CD14-positive monocyte (primary cell): ENCODE data around the gene PLA2G2C. TPM values are rescaled to one million over a fixed set of nuclear protein-coding genes. Genes with fewer than 3 reads are reported as not detected.

Experiments
- DNase-seq, 3 donors: peaks; one replicate each; pipeline ENCODE4 v3.0.0-alpha.2; 2011 to 2022
- H2AFZ ChIP-seq: 2 replicates; pipeline ENCODE4 v1.6.0; 2012; ENCODE audit warnings: mild to moderate bottlenecking, low read depth, low read length, inconsistent platforms; ENCODE audit not compliant: insufficient read depth, poor library complexity, severe bottlenecking
- H3K27ac ChIP-seq, 2 donors: 1 replicate in 1 of 2; 2 replicates in 1 of 2; pipeline ENCODE4 v1.5.1; 2012 to 2013; ENCODE audit warnings: low read length in 2 of 2, control low read depth in 1 of 2, inconsistent platforms in 1 of 2, low read depth in 1 of 2, mild to moderate bottlenecking in 1 of 2
- H3K27me3 ChIP-seq, 2 donors: one replicate each; pipeline versions ENCODE4 v1.6.0 to v1.6.1; 2011 to 2013; ENCODE audit warnings: low read length in 2 of 2; ENCODE audit not compliant: control insufficient read depth in 2 of 2, insufficient read depth in 2 of 2
- H3K36me3 ChIP-seq, 2 donors: replicated peaks in 1 of 2; 1 replicate in 1 of 2; 2 replicates in 1 of 2; pipeline versions ENCODE4 v1.5.1 to v1.6.1; 2012 to 2013; ENCODE audit warnings: low read length in 2 of 2, control low read depth in 1 of 2, inconsistent platforms in 1 of 2, mild to moderate bottlenecking in 1 of 2; ENCODE audit not compliant: insufficient read depth in 2 of 2, control insufficient read depth in 1 of 2
- H3K4me1 ChIP-seq, 2 donors: 1 replicate in 1 of 2; 2 replicates in 1 of 2; pipeline versions ENCODE4 v1.5.1 to v1.6.1; 2012 to 2013; ENCODE audit warnings: low read length in 2 of 2, control low read depth in 1 of 2, inconsistent platforms in 1 of 2, mild to moderate bottlenecking in 1 of 2, moderate library complexity in 1 of 2; ENCODE audit not compliant: insufficient read depth in 2 of 2, control insufficient read depth in 1 of 2
- H3K4me2 ChIP-seq: replicated peaks from 2 replicates; pipeline ENCODE3; 2012; ENCODE audit warnings: low read length, moderate library complexity, mild to moderate bottlenecking; ENCODE audit not compliant: poor library complexity, severe bottlenecking; ENCODE audit errors: extremely low read depth
- H3K4me3 ChIP-seq, 3 experiments: fragments of 200-600 bp in 1 of 3; sonication (generic) in 1 of 3; replicated peaks in 1 of 3; 1 replicate in 2 of 3; 2 replicates in 1 of 3; pipeline ENCODE4 v1.5.1; 2011 to 2013; ENCODE audit warnings: low read length in 3 of 3, mild to moderate bottlenecking in 3 of 3, control low read depth in 2 of 3, low read depth in 2 of 3, inconsistent platforms in 1 of 3, moderate library complexity in 1 of 3
- H3K79me2 ChIP-seq: 2 replicates; pipeline ENCODE4 v1.6.0; 2012; ENCODE audit warnings: mild to moderate bottlenecking, control low read depth, inconsistent platforms, low read length, moderate library complexity; ENCODE audit not compliant: insufficient read depth
- H3K9ac ChIP-seq: 2 replicates; pipeline ENCODE4 v1.6.0; 2017; ENCODE audit warnings: low read length, mild to moderate bottlenecking; ENCODE audit not compliant: insufficient read depth, poor library complexity, severe bottlenecking
- H3K9me3 ChIP-seq, 2 donors: replicated peaks in 1 of 2; 1 replicate in 1 of 2; 2 replicates in 1 of 2; pipeline versions ENCODE4 v1.5.1 to v1.6.1; 2012 to 2013; ENCODE audit warnings: low read length in 2 of 2, control low read depth in 1 of 2; ENCODE audit not compliant: control insufficient read depth in 1 of 2, insufficient read depth in 1 of 2
- H4K20me1 ChIP-seq: 2 replicates; pipeline ENCODE4 v1.6.0; 2012; ENCODE audit warnings: mild to moderate bottlenecking, low read length, control low read depth, moderate library complexity; ENCODE audit not compliant: insufficient read depth
- H3K27ac Mint-ChIP-seq, 7 donors: one replicate each; pipeline ENCODE4 v1.8.0; 2020; ENCODE audit warnings: mild to moderate bottlenecking in 7 of 7, mixed read lengths in 7 of 7, moderate library complexity in 6 of 7, inconsistent platforms in 2 of 7
- H3K27me3 Mint-ChIP-seq, 3 donors: one replicate each; pipeline ENCODE4 v1.8.0; 2021 to 2022; ENCODE audit warnings: low read depth in 3 of 3, mild to moderate bottlenecking in 3 of 3, mixed read lengths in 3 of 3, moderate library complexity in 3 of 3, inconsistent platforms in 1 of 3
- H3K36me3 Mint-ChIP-seq, 2 donors: one replicate each; pipeline ENCODE4 v1.8.0; 2020; ENCODE audit warnings: mixed read lengths in 2 of 2, inconsistent platforms in 1 of 2, mild to moderate bottlenecking in 1 of 2
- H3K4me1 Mint-ChIP-seq: one replicate; pipeline ENCODE4 v1.8.0; 2020; ENCODE audit warnings: mild to moderate bottlenecking, mixed read lengths
- H3K4me3 Mint-ChIP-seq, 2 donors: one replicate each; pipeline ENCODE4 v1.8.0; 2020; ENCODE audit warnings: mild to moderate bottlenecking in 2 of 2, mixed read lengths in 2 of 2, moderate library complexity in 1 of 2
- H3K9me3 Mint-ChIP-seq, 7 donors: one replicate each; pipeline ENCODE4 v1.8.0; 2020 to 2022; ENCODE audit warnings: mixed read lengths in 7 of 7, mild to moderate bottlenecking in 6 of 7, moderate library complexity in 6 of 7, inconsistent platforms in 2 of 7
- WGBS: methylation state at CpG from one replicate; pipeline ENCODE4 v1.1.5; 2013; ENCODE audit warnings: missing lambda C conversion rate; ENCODE audit not compliant: insufficient coverage; 5-methylcytosine and 5-hydroxymethylcytosine counted together
- intact Hi-C, 2 donors: fragments of 100-400 bp; cut with micrococcal nuclease; formaldehyde crosslinking; loops; one replicate each; pipeline versions ENCODE4 v1.15.0 to v1.15.1; 2023
- polyA plus RNA-seq, 3 donors: library from polyadenylated mRNA; depleted of rRNA in 1 of 3; unstranded in 2 of 3; stranded (reverse) in 1 of 3; fragments of 300-500 nt in 2 of 3; fragments of >200 nt in 1 of 3; fragmentation: Illumina TruSeq in 2 of 3; gene quantifications; 1 replicate in 2 of 3; 2 replicates in 1 of 3; pipeline ENCODE4 v1.2.3, GENCODE V29; 2012 to 2021
- TF ChIP-seq, protein P1 (sequence below): fragments of 200-600 bp; IDR thresholded peaks from one replicate; pipeline ENCODE4 v1.8.0; 2022; ENCODE audit warnings: antibody characterized with exemption, mild to moderate bottlenecking

Gene PLA2G2C
- polyA plus RNA-seq, 3 donors = 0.07 to 0.40 TPM; not detected in 1

DNA sequence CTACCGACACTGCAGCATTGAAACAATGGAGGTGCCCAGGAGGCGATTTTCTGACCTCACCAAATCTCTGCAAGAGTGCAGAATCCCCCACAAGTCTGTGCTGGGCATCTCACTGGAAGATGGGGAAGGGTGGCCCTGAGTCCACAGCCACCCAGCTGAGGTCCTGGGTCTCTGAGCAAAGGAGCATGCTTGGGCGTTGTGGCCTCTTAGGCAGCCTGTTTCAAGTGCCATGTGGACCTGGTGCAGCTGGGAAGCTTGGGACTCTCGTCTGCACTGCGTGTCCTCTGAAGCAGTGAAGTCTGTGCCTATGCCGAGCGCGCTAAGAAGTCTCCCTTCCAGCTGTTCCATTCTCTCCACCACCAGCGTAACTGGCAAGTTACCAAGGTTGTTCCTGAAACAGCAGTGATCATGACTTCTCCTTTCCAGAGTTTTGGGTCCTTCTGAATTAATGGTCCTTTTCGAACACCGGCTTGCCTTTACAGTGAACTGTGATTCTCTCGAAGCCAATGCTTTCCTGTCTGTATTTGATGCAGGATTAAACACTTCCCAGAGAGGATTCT lies 5.0 kb upstream of the PLA2G2C start:
- H3K79me2 ChIP-seq = no peaks in the 10 kb centered on the region
- H3K27ac ChIP-seq = no peak overlapping the region
- H3K4me3 ChIP-seq = no peak overlapping the region
- no peaks in the 10 kb centered on the region for H3K36me3 Mint-ChIP-seq
- TF ChIP-seq, protein P1, sequence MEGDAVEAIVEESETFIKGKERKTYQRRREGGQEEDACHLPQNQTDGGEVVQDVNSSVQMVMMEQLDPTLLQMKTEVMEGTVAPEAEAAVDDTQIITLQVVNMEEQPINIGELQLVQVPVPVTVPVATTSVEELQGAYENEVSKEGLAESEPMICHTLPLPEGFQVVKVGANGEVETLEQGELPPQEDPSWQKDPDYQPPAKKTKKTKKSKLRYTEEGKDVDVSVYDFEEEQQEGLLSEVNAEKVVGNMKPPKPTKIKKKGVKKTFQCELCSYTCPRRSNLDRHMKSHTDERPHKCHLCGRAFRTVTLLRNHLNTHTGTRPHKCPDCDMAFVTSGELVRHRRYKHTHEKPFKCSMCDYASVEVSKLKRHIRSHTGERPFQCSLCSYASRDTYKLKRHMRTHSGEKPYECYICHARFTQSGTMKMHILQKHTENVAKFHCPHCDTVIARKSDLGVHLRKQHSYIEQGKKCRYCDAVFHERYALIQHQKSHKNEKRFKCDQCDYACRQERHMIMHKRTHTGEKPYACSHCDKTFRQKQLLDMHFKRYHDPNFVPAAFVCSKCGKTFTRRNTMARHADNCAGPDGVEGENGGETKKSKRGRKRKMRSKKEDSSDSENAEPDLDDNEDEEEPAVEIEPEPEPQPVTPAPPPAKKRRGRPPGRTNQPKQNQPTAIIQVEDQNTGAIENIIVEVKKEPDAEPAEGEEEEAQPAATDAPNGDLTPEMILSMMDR = no peak
- no peak overlapping the region for H3K4me2 ChIP-seq
- no peak overlapping the region for H3K9ac ChIP-seq
- WGBS = 91% methylated on average over 8 of the region's 12 CpGs
- H3K36me3 ChIP-seq = no peaks in the 10 kb centered on the region
- peaks cover 3% of the 10 kb centered on the region in 2 donors for H3K4me1 ChIP-seq
- H2AFZ ChIP-seq = no peak overlapping the region
- intact Hi-C loops = loop anchor here (5.0 kb wide), 2 partner anchors 89 to 269 kb away; partner anchors contain the start of gene PLA2G2E (in 1 of the 2)
- peaks cover 15% of the 10 kb centered on the region for H3K4me1 Mint-ChIP-seq
- H3K27ac Mint-ChIP-seq = no peak overlapping the region
- H3K9me3 Mint-ChIP-seq = no peaks in the 10 kb centered on the region
- H3K4me3 Mint-ChIP-seq = no peak overlapping the region
- no peaks in the 10 kb centered on the region for H4K20me1 ChIP-seq
- peaks cover 28 to 32% of the 10 kb centered on the region in 2 donors for H3K27me3 ChIP-seq
- no peaks in the 10 kb centered on the region for H3K9me3 ChIP-seq
- DNase-seq = no peak
- peaks cover 33 to 55% (median 46%) of the 10 kb centered on the region in 3 donors for H3K27me3 Mint-ChIP-seq

DNA sequence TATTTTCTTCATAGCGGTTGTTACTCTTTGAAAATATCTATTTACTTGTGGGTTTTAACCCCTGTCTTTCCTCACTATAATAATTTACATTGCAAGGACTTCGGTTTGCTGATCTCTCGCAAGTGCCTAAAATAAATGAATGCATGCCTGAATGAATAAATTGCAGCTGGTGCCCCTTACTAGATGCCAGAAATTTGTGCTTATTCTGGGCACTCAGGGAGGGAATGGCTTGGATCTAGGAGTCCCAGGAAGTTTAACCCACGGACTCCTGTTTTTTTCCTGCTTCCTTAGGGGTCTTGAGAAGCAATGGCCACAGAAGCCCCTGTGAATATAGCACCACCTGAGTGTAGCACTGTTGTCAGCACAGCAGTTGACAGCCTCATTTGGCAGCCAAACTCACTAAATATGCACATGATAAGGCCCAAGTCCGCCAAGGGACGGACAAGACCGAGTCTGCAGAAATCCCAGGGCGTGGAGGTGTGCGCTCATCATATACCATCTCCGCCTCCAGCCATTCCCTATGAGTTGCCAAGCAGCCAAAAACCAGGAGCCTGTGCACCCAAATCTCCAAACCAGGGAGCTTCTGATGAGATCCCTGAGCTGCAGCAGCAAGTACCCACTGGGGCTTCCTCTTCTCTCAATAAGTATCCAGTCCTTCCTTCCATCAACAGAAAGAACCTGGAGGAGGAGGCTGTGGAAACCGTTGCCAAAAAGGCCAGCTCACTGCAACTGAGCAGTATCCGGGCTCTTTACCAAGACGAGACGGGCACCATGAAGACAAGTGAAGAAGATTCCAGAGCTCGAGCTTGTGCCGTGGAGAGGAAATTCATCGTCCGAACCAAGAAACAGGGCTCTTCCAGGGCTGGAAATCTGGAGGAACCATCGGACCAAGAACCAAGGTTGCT lies 4.2 kb upstream of the PLA2G2C start:
- TF ChIP-seq, protein P1 = no peak
- intact Hi-C loops = loop anchor here (5.0 kb wide), 2 partner anchors 88 to 268 kb away; partner anchors contain the start of gene PLA2G2E (in 1 of the 2)
- H4K20me1 ChIP-seq = no peaks in the 10 kb centered on the region
- peaks cover 18% of the 10 kb centered on the region for H3K4me1 Mint-ChIP-seq
- peaks cover 9 to 12% of the 10 kb centered on the region in 2 donors for H3K4me1 ChIP-seq
- no peak overlapping the region for H3K4me3 ChIP-seq
- no peak overlapping the region for H3K27ac Mint-ChIP-seq
- H3K4me2 ChIP-seq = no peak overlapping the region
- H3K4me3 Mint-ChIP-seq = no peak overlapping the region
- H3K9me3 Mint-ChIP-seq = peaks cover 0 to 1% (median 0%) of the 10 kb centered on the region in 7 donors
- H3K36me3 Mint-ChIP-seq = no peaks in the 10 kb centered on the region
- 94% methylated on average over 16 of the region's 19 CpGs for WGBS
- no peaks in the 10 kb centered on the region for H3K9me3 ChIP-seq
- H3K79me2 ChIP-seq = no peaks in the 10 kb centered on the region
- peaks cover 36 to 61% (median 53%) of the 10 kb centered on the region in 3 donors for H3K27me3 Mint-ChIP-seq
- no peaks in the 10 kb centered on the region for H3K36me3 ChIP-seq
- no peak overlapping the region for H2AFZ ChIP-seq
- DNase-seq = no peak
- H3K27ac ChIP-seq = no peak overlapping the region
- no peak overlapping the region for H3K9ac ChIP-seq
- peaks cover 34 to 40% of the 10 kb centered on the region in 2 donors for H3K27me3 ChIP-seq
